Measurements from ENCODE around the gene JAK1. TPM values are rescaled to one million over a fixed set of nuclear protein-coding genes. Genes with fewer than 3 reads are reported as not detected.

JAK1 gene
- polyA plus RNA-seq, 1 donor from 2014 or later, result 26.8 TPM

DNA sequence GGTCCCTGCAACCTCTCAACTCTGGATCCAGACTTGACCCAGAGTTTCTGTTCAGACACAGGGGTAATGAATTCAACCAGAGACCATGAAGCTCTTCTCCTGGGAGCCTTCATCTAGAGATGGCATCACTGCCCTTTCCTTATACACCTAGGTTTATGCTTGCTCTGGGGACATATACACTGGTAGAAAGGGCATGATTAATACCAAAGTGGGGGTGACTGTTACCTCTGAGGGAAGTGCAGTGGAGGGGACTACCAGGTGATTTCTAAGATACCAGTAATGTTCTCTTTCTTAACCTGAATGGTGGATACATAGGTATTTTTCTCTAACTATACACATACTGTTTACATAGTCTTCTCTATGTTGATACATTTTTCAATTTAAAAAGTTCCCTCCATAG, 48.4 kb downstream of the JAK1 start:
- TF ChIP-seq EZH2 (IDR thresholded peaks at IDR 0.05; ENCODE audit: borderline replicate concordance, insufficient read depth, low read length, poor library complexity, severe bottlenecking) (no peak), SMC3 (conservative IDR thresholded peaks at IDR 0.05; ENCODE audit: poor library complexity) (no peak), MXI1 (conservative IDR thresholded peaks at IDR 0.05; ENCODE audit: poor library complexity, severe bottlenecking) (no peak), RAD21 (conservative IDR thresholded peaks at IDR 0.05) (no peak), POLR2AphosphoS5 (IDR thresholded peaks at IDR 0.05) (no peak), EP300 (conservative IDR thresholded peaks at IDR 0.05; ENCODE audit: poor library complexity, severe bottlenecking) (no peak), TAF1 (IDR thresholded peaks at IDR 0.05; ENCODE audit: low read depth) (no peak)
- TF ChIP-seq, protein P1, sequence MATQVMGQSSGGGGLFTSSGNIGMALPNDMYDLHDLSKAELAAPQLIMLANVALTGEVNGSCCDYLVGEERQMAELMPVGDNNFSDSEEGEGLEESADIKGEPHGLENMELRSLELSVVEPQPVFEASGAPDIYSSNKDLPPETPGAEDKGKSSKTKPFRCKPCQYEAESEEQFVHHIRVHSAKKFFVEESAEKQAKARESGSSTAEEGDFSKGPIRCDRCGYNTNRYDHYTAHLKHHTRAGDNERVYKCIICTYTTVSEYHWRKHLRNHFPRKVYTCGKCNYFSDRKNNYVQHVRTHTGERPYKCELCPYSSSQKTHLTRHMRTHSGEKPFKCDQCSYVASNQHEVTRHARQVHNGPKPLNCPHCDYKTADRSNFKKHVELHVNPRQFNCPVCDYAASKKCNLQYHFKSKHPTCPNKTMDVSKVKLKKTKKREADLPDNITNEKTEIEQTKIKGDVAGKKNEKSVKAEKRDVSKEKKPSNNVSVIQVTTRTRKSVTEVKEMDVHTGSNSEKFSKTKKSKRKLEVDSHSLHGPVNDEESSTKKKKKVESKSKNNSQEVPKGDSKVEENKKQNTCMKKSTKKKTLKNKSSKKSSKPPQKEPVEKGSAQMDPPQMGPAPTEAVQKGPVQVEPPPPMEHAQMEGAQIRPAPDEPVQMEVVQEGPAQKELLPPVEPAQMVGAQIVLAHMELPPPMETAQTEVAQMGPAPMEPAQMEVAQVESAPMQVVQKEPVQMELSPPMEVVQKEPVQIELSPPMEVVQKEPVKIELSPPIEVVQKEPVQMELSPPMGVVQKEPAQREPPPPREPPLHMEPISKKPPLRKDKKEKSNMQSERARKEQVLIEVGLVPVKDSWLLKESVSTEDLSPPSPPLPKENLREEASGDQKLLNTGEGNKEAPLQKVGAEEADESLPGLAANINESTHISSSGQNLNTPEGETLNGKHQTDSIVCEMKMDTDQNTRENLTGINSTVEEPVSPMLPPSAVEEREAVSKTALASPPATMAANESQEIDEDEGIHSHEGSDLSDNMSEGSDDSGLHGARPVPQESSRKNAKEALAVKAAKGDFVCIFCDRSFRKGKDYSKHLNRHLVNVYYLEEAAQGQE (IDR thresholded peaks at IDR 0.05; ENCODE audit: borderline replicate concordance), result no peak
- TF ChIP-seq, protein P2, sequence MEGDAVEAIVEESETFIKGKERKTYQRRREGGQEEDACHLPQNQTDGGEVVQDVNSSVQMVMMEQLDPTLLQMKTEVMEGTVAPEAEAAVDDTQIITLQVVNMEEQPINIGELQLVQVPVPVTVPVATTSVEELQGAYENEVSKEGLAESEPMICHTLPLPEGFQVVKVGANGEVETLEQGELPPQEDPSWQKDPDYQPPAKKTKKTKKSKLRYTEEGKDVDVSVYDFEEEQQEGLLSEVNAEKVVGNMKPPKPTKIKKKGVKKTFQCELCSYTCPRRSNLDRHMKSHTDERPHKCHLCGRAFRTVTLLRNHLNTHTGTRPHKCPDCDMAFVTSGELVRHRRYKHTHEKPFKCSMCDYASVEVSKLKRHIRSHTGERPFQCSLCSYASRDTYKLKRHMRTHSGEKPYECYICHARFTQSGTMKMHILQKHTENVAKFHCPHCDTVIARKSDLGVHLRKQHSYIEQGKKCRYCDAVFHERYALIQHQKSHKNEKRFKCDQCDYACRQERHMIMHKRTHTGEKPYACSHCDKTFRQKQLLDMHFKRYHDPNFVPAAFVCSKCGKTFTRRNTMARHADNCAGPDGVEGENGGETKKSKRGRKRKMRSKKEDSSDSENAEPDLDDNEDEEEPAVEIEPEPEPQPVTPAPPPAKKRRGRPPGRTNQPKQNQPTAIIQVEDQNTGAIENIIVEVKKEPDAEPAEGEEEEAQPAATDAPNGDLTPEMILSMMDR (IDR thresholded peaks at IDR 0.05; ENCODE audit: poor library complexity, severe bottlenecking), result no peak
- H3K79me2 ChIP-seq (replicated peaks; ENCODE audit: insufficient read depth, low read length), result peaks cover 6% of the 10 kb centered on the region
- no peak overlapping the region for H2AFZ ChIP-seq (ENCODE audit: low read depth, low read length)
- H3K27ac ChIP-seq (ENCODE audit: low read length), result no peak overlapping the region
- H3K9me2 ChIP-seq (ENCODE audit: insufficient read depth, low read length), result no peaks in the 10 kb centered on the region
- H3K9ac ChIP-seq (ENCODE audit: low read length), result no peak overlapping the region
- no peaks in the 10 kb centered on the region for H3K36me3 ChIP-seq (ENCODE audit: insufficient read depth, low read length)
- H3K27me3 ChIP-seq (ENCODE audit: insufficient read depth, low read depth, low read length), result no peaks in the 10 kb centered on the region
- H3K9me3 ChIP-seq (ENCODE audit: low read length), result no peaks in the 10 kb centered on the region
- H3K4me2 ChIP-seq (ENCODE audit: low read length), result no peak overlapping the region
- no peak overlapping the region for H3K4me3 ChIP-seq (ENCODE audit: low read length)
- H3F3A ChIP-seq (ENCODE audit: insufficient read depth, low read length, poor library complexity, severe bottlenecking), result no peaks in the 10 kb centered on the region
- H4K20me1 ChIP-seq (ENCODE audit: insufficient read depth), result no peaks in the 10 kb centered on the region

DNA sequence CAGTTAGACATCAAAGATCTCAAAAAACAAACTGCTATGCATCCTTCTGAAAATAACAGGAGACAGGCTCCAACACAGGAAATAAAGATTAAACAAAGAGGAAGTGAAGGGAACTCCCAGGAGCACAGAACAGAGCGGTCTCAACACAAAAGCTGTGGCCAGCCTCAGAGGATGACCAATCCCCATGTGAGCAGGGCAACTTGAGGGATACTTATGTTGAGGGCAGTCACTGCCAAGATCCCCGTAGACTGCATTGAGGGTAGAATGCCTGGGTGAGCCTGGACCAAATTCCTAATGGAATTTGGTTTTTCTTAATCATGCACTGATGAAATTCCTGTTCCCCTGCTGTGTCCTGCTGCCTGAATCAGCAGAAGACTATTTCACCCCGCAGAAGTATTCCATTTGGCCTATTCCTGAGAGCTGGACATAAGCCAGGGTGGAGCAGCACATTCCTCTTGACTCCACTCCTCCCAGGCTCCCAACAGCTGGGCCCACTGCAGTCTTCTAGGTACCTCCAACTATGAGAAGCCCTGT, 49.0 kb downstream of the JAK1 start:
- H3K9me2 ChIP-seq (ENCODE audit: insufficient read depth, low read length), result no peaks in the 10 kb centered on the region
- H3F3A ChIP-seq (ENCODE audit: insufficient read depth, low read length, poor library complexity, severe bottlenecking), result no peaks in the 10 kb centered on the region
- H3K4me3 ChIP-seq (ENCODE audit: low read length), result no peak overlapping the region
- H4K20me1 ChIP-seq (ENCODE audit: insufficient read depth), result no peaks in the 10 kb centered on the region
- peaks cover 6% of the 10 kb centered on the region for H3K79me2 ChIP-seq (replicated peaks; ENCODE audit: insufficient read depth, low read length)
- H3K27me3 ChIP-seq (ENCODE audit: insufficient read depth, low read depth, low read length), result no peaks in the 10 kb centered on the region
- no peak overlapping the region for H2AFZ ChIP-seq (ENCODE audit: low read depth, low read length)
- H3K9ac ChIP-seq (ENCODE audit: low read length), result no peak overlapping the region
- no peak overlapping the region for H3K4me2 ChIP-seq (ENCODE audit: low read length)
- no peak overlapping the region for H3K27ac ChIP-seq (ENCODE audit: low read length)
- H3K36me3 ChIP-seq (ENCODE audit: insufficient read depth, low read length), result no peaks in the 10 kb centered on the region
- no peaks in the 10 kb centered on the region for H3K9me3 ChIP-seq (ENCODE audit: low read length)
- TF ChIP-seq, protein P2 (IDR thresholded peaks at IDR 0.05; ENCODE audit: poor library complexity, severe bottlenecking), result no peak
- TF ChIP-seq, protein P1 (IDR thresholded peaks at IDR 0.05; ENCODE audit: borderline replicate concordance), result no peak
- TF ChIP-seq SMC3 (conservative IDR thresholded peaks at IDR 0.05; ENCODE audit: poor library complexity), result no peak
- TF ChIP-seq MXI1 (conservative IDR thresholded peaks at IDR 0.05; ENCODE audit: poor library complexity, severe bottlenecking), result no peak
- no peak for TF ChIP-seq EZH2 (IDR thresholded peaks at IDR 0.05; ENCODE audit: borderline replicate concordance, insufficient read depth, low read length, poor library complexity, severe bottlenecking)
- TF ChIP-seq TAF1 (IDR thresholded peaks at IDR 0.05; ENCODE audit: low read depth), result no peak
- TF ChIP-seq EP300 (conservative IDR thresholded peaks at IDR 0.05; ENCODE audit: poor library complexity, severe bottlenecking), result no peak
- no peak for TF ChIP-seq POLR2AphosphoS5 (IDR thresholded peaks at IDR 0.05)
- TF ChIP-seq RAD21 (conservative IDR thresholded peaks at IDR 0.05), result no peak
